Tibial nerve (tissue), 4 donors: Measurements from ENCODE around the gene IKZF4.

Experiments used
- EP300 ChIP-seq, 2 donors: sonication (generic); formaldehyde crosslinking; IDR thresholded peaks; one replicate each; pipeline ENCODE4 v1.6.1; 2017; ENCODE audit warnings: antibody characterized with exemption in 2 of 2, mild to moderate bottlenecking in 1 of 2
- POLR2A ChIP-seq, 2 donors: fragments of 450-650 bp; IDR thresholded peaks; one replicate each; pipeline ENCODE4 v1.6.1; 2017; ENCODE audit warnings: antibody characterized with exemption in 2 of 2, mild to moderate bottlenecking in 2 of 2, moderate library complexity in 2 of 2
- TF ChIP-seq, protein P1 (sequence below), 5 experiments: fragments of 200-600 bp in 3 of 5; fragments of 450-650 bp in 2 of 5; sonication (generic) in 3 of 5; IDR thresholded peaks; one replicate each; pipeline ENCODE4 v1.5.1; 2016 to 2019; ENCODE audit warnings: antibody characterized with exemption in 5 of 5, mild to moderate bottlenecking in 3 of 5, moderate library complexity in 2 of 5

DNA sequence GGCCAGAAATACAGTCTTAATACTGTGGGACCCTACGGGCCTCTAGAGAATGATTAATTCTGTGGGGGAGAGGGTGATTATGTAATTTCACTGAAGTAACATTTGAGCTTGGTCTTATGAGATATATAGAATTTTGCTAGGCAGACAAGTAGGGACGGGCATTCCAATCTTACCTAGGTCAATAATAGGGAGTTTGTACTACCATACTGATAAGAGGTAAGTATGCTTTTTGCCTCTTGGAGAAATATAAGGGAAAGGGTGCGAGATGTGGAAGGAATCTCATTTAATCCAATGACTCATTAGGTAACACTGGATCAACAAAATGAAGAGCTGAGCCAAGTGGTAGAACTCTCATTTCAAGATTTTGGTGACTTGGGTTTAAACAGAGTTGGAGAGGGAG, 41.8 kb upstream of the IKZF4 start:
- no peak for TF ChIP-seq EP300 (IDR thresholded peaks at IDR 0.05)
- TF ChIP-seq, protein P1, sequence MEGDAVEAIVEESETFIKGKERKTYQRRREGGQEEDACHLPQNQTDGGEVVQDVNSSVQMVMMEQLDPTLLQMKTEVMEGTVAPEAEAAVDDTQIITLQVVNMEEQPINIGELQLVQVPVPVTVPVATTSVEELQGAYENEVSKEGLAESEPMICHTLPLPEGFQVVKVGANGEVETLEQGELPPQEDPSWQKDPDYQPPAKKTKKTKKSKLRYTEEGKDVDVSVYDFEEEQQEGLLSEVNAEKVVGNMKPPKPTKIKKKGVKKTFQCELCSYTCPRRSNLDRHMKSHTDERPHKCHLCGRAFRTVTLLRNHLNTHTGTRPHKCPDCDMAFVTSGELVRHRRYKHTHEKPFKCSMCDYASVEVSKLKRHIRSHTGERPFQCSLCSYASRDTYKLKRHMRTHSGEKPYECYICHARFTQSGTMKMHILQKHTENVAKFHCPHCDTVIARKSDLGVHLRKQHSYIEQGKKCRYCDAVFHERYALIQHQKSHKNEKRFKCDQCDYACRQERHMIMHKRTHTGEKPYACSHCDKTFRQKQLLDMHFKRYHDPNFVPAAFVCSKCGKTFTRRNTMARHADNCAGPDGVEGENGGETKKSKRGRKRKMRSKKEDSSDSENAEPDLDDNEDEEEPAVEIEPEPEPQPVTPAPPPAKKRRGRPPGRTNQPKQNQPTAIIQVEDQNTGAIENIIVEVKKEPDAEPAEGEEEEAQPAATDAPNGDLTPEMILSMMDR (IDR thresholded peaks at IDR 0.05) = no peak
- no peak for TF ChIP-seq POLR2A (IDR thresholded peaks at IDR 0.05)
